ENCODE measurements around the gene UBA1. TPM values are rescaled to one million over a fixed set of nuclear protein-coding genes. Genes with fewer than 3 reads are reported as not detected.

UBA1 gene
- total RNA-seq, 1 experiment from 2014 or later: 234 TPM

- peak overlapping the region; percentile 100 for H3K4me3 Mint-ChIP-seq (ENCODE audit: low read depth, unreplicated experiment)
- CTCF ChIA-PET: interaction anchor here (0.5 to 0.9 kb wide), 2 partner anchors 10 to 20 kb away, joined by 3 read pairs; no protein-coding TSS in a partner anchor
- peaks cover 66% of the 10 kb centered on the region for H3K36me3 Mint-ChIP-seq (ENCODE audit: insufficient read depth, unreplicated experiment)
These were observed 22.8 kb downstream of the UBA1 start for GRCh38 chrX:47216393-47216925.

GRCh38 chrX:47217121-47217851, 23.7 kb downstream of the UBA1 start:
- no peaks in the 10 kb centered on the region for H3K9me3 Mint-ChIP-seq (ENCODE audit: low read depth, unreplicated experiment)
- TF ChIP-seq CTCF (IDR thresholded peaks at IDR 0.05; ENCODE audit: unreplicated experiment): no peak
- peak overlapping the region; percentile 97 for H3K27ac Mint-ChIP-seq (ENCODE audit: unreplicated experiment)
- H3K4me1 Mint-ChIP-seq (ENCODE audit: low read depth, unreplicated experiment): peaks cover 46% of the 10 kb centered on the region
- peaks cover 66% of the 10 kb centered on the region for H3K36me3 Mint-ChIP-seq (ENCODE audit: insufficient read depth, unreplicated experiment)
- intact Hi-C loops (cut with micrococcal nuclease; ENCODE audit: unreplicated experiment): no loop called here
- DNase-seq: no peak
- CTCF ChIA-PET: interaction anchor here (0.5 to 1.0 kb wide), 6 partner anchors 16 to 95 kb away, joined by 3 to 4 read pairs (median 3); partner anchors contain the start of genes RBM10 and USP11
- H3K4me3 Mint-ChIP-seq (ENCODE audit: low read depth, unreplicated experiment): peak overlapping the region; percentile 100
- no peaks in the 10 kb centered on the region for H3K27me3 Mint-ChIP-seq (ENCODE audit: unreplicated experiment)
- BruUV-seq (replicated peaks): no TSS peak

More at GRCh38 chrX:47216393-47216925, 22.8 kb downstream of the UBA1 start:
- no peak for TF ChIP-seq CTCF (IDR thresholded peaks at IDR 0.05; ENCODE audit: unreplicated experiment)
- Mint-ChIP-seq H3K27ac (ENCODE audit: unreplicated experiment) (peak overlapping the region; percentile 97), H3K9me3 (ENCODE audit: low read depth, unreplicated experiment) (no peaks in the 10 kb centered on the region), H3K4me1 (ENCODE audit: low read depth, unreplicated experiment) (peaks cover 41% of the 10 kb centered on the region), H3K27me3 (ENCODE audit: unreplicated experiment) (no peaks in the 10 kb centered on the region)
- DNase-seq: no peak
- intact Hi-C loops (cut with micrococcal nuclease; ENCODE audit: unreplicated experiment): no loop called here
- no TSS peak for BruUV-seq (replicated peaks)

- peaks cover 69% of the 10 kb centered on the region for H3K36me3 Mint-ChIP-seq (ENCODE audit: insufficient read depth, unreplicated experiment)
- H3K4me1 Mint-ChIP-seq (ENCODE audit: low read depth, unreplicated experiment): peaks cover 47% of the 10 kb centered on the region
- intact Hi-C loops (cut with micrococcal nuclease; ENCODE audit: unreplicated experiment): no loop called here
These were observed 24.2 kb downstream of the UBA1 start for GRCh38 chrX:47217852-47218279.

More at GRCh38 chrX:47217852-47218279, 24.2 kb downstream of the UBA1 start:
- Mint-ChIP-seq H3K4me3 (ENCODE audit: low read depth, unreplicated experiment) (peak overlapping the region; percentile 100), H3K27me3 (ENCODE audit: unreplicated experiment) (no peaks in the 10 kb centered on the region), H3K9me3 (ENCODE audit: low read depth, unreplicated experiment) (no peaks in the 10 kb centered on the region), H3K27ac (ENCODE audit: unreplicated experiment) (peak overlapping the region; percentile 97)
- no TSS peak for BruUV-seq (replicated peaks)
- CTCF ChIA-PET: interaction anchor here (0.6 to 1.0 kb wide), 7 partner anchors 15 to 425 kb away, joined by 3 to 6 read pairs (median 3); partner anchors contain the start of genes RBM10 and USP11
- peak; percentile 96 for DNase-seq
- TF ChIP-seq CTCF (IDR thresholded peaks at IDR 0.05; ENCODE audit: unreplicated experiment): no peak
